Superior temporal gyrus (tissue), 1 donor: Measurements from ENCODE around the gene DCC.

Source experiments
- DNase-seq: peaks from one replicate; pipeline ENCODE4 v3.0.0-alpha.2; 2016; ENCODE audit errors: extremely low spot score

Gene DCC

GRCh38 chr18:52694804-52695203, 354.8 kb downstream of the DCC start:
- peak; percentile 29 for DNase-seq

GRCh38 chr18:52700116-52700515, 360.1 kb downstream of the DCC start:
- DNase-seq, result no peak

GRCh38 chr18:52700816-52701215, 360.8 kb downstream of the DCC start:
- DNase-seq, result no peak

GRCh38 chr18:52701219-52701935, 361.4 kb downstream of the DCC start:
- DNase-seq, result no peak

- no peak for DNase-seq
These were observed 375.4 kb downstream of the DCC start for GRCh38 chr18:52715421-52715820.

GRCh38 chr18:52715991-52716390, 376.0 kb downstream of the DCC start:
- no peak for DNase-seq

GRCh38 chr18:52716973-52717372, 377.0 kb downstream of the DCC start:
- DNase-seq, result peak; percentile 80

- no peak for DNase-seq
These were observed 382.9 kb downstream of the DCC start for GRCh38 chr18:52722904-52723303.

- DNase-seq, result no peak
These were observed 383.6 kb downstream of the DCC start for GRCh38 chr18:52723550-52723970.

GRCh38 chr18:52730972-52731619, 391.1 kb downstream of the DCC start:
- no peak for DNase-seq

- no peak for DNase-seq
These were observed 398.9 kb downstream of the DCC start for GRCh38 chr18:52738946-52739345.

- no peak for DNase-seq
These were observed 407.0 kb downstream of the DCC start for GRCh38 chr18:52746986-52747385.

GRCh38 chr18:52747869-52748268, 407.9 kb downstream of the DCC start:
- DNase-seq, result no peak

- no peak for DNase-seq
These were observed 408.3 kb downstream of the DCC start for GRCh38 chr18:52748343-52748742.

GRCh38 chr18:52749542-52749941, 409.5 kb downstream of the DCC start:
- no peak for DNase-seq

GRCh38 chr18:52750995-52751394, 411.0 kb downstream of the DCC start:
- DNase-seq, result no peak

- no peak for DNase-seq
These were observed 424.3 kb downstream of the DCC start for GRCh38 chr18:52764316-52764715.

- no peak for DNase-seq
These were observed 426.1 kb downstream of the DCC start for GRCh38 chr18:52766002-52766545.

- DNase-seq, result no peak
These were observed 441.1 kb downstream of the DCC start for GRCh38 chr18:52781113-52781512.

- no peak for DNase-seq
These were observed 451.3 kb downstream of the DCC start for GRCh38 chr18:52791321-52791720.

GRCh38 chr18:52812834-52813233, 472.8 kb downstream of the DCC start:
- no peak for DNase-seq

- no peak for DNase-seq
These were observed 473.8 kb downstream of the DCC start for GRCh38 chr18:52813635-52814416.
